ENCODE data around the gene SELENOP.

Gene SELENOP

DNA sequence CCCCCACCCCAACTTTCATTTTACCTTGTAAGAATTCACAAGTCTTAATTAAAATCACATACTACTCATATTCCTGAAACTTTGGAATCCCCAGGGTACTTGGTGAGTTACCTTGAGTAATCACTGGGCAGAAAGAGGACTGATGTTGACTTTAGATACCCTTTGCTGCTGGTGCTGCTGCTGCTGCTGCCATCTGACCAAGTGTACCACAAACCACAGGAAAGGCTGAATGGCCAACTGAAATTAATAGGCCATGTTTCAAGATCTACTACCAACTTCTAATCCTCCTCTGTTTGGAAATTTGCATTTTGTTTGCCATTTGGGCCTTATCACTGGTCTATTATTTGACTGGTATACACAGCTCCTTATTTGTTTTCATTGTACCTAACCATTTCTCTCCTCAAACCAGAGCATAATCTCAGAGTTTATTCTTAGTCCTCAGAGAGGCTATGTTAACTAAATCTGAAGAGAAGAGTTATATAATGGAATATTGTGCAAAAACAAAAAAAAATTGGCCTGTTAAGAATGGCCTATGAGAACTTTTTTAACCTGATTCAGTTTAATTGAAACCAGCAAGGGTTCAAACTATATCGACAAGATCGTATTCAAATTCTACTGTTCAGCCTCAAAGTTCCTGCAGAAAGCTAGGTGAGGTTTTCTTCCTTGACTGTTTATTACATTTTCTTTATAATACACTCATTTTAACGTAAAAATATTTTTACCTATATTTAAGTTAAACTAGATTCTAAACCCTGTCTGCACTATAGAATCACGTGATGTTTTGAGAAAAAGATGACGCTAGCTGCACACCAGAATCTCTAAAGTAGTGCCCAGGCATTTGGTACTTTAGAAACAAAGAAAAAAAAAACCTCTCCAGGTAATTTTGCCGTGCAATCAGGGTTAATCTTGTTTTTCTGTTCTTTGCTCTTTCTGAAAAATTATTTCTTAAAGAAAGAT is 13.1 kb downstream of the SELENOP start:
- DNase-seq, result no peak

DNA sequence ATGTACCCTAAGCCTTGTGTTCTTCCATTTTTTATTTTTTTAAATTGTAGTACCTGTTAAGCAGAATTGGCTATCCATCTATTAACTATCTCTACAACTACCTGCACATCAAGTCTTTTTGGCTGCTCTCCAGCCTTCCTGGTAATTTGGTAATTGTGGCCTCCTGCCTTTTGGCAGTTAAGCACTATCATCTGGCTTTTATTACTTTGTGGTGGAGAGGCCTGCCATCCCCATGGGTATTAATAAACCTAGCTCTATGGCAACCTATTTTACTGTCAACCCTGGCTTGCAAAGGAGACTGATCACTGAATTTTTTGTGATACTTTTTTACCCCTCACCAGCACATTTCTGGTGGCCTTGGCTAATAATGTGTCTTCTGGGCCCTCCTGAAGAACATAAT is 20.5 kb downstream of the SELENOP start:
- DNase-seq, result no peak

DNA sequence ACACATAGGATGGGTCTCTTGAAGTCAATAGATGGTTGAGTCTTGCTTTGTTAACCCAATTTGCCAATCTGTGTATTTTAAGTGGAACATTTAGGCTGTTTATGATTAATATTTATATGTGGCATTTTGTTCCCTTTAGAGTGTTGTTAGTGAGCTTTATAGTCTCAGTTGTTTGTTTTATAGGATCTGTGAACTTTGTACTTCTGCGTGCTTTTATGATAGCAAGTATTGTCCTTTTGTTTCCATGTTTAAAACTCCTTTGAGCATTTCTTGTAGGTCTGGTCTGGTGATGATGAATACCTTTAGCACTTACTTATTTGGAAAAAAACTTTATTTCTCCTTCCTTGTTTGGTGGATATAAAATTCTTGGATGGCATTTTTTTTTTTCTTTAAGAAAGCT is 23.8 kb downstream of the SELENOP start:
- DNase-seq, result no peak

DNA sequence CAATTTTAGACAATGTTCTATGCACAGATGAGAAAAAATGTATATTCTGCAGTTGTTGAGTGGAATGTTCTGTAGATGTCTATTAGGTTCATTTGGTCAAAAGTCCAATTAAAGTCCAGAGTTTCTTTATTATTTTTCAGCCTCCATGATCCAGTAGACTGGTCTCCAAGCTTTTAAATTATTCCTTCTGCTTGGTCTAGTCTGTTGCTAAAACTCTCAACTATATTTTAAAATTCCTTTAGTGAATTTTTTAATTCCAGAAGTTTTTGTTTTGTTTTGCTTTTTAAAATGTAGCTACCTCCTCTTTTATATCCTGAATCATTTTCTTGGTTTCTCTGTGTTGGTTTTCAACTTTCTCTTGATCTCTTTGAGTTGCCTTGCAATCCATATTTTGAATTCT is 24.6 kb downstream of the SELENOP start:
- no peak for DNase-seq

DNA sequence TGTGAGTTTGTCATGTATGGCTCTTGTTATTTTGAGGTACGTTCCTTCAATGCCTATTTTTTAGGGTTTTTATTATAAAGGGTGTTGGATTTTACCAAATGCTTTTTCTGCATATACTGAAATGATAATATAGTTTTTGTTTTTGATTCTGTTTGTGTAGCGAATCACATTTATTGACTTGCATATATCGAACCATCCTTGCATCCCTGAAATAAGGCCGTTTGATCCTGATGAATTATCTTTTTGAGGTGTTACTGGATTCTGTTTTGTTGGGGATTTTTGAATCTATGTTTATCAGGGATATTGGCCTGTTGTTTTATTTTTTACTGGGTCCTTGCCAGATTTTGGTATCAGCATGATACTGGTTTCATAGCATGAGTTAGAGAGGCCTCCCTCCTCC is 25.9 kb downstream of the SELENOP start:
- no peak for DNase-seq

DNA sequence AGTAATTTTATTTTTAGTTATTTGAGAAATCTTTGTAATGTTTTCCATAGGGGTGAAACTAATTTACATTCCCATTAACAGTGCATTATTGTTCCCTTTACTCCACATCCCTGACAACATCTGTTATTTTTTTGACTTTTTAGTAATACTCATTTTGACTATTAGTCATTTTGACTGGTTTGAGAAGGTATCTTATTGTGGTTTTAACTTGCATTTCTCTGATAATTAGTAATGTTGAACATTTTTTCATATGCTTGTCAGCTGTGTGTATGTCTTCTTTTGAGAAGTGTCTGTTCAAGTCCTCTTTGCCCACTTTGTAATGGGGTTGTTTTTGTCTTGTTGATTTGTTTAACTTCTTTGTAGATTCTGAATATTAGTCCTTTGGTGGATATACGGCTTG is 27.6 kb downstream of the SELENOP start:
- no peak for DNase-seq

DNA sequence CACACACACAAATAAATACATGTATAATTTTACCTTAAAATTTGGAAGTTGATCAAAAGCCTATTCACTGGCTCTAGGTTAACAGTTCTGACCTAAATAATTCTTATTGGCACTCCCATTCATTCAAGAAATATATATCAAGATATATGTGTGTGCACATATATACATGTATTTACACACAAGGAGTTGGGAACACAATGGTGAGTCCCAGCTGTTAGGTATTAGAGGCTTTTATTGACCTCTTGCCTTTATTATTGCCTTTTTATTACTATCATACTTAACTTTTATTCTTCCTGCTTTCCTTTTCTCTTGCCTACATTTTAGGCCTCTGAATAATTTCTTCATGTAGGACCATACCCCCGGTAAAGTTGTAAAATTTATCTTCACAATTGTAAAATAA is 30.1 kb downstream of the SELENOP start:
- no peak for DNase-seq

DNA sequence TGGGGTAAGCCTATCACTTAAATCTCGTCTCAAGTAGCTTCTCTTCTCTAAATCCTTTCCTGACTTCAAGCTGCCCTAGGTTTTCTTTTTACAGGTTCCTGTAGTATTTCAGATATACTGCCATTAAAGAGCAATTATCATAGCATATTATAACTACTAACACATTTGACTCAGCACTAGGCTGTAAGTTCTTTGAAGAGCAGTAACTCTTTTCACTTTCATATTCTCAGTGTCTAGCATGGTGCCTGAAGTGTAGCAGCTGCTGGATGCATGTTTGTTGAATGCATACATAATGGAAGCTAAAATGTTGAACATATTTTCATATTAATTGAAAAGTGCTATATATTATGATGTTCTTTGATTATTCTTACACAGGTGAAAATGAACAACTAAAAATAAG is 32.6 kb downstream of the SELENOP start:
- no peak for DNase-seq

DNA sequence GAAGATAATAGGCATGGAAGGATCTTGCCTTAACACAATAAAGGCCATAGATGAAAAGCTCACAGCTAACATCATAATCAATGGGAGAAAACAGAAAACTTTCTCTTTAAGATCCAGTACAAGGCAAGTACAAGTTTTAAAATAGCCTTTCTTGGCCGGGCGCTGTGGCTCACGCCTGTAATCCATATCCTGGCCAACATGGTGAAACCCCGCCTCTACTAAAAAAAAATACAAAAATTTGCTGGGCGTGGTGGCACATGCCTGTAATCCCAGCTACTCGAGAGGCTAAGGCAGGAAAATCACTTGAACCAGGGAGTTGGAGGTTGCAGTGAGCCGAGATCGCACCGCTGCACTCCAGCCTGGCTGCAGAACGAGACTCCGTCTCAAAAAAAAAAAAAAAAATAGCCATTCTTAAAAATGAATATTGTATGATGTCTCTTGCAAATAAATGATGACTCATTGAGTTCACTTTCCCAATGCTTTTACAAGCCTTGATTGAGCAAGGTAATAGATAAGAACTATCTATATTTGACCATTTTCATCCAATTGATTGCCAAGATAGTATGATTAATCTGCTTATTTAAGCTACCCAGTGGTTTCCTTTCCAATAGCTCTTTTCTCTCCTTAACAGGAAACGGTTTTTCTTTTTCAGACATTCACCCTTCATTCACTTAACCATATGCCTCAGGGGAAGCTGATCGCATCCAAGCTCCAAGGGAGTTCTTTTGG is 39.3 kb downstream of the SELENOP start:
- no peak for DNase-seq

DNA sequence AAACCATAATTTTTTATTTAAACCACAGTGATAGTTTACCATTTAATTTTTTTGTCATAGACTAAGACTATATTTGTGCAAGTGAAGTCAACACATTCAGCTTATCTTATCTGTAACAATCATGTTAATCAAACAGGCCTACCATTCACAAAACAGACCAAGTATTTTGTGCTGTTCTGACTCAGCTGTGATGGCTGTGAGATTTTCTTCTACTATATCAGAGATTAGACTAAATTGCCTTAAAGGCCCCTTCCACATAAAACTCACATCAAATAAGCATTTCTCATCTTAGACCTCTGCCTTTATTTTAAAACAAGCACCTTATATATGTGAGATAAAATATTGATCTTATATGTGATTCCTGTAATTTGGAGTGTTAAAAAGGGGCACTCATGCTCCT is 41.7 kb downstream of the SELENOP start:
- no peak for DNase-seq

DNA sequence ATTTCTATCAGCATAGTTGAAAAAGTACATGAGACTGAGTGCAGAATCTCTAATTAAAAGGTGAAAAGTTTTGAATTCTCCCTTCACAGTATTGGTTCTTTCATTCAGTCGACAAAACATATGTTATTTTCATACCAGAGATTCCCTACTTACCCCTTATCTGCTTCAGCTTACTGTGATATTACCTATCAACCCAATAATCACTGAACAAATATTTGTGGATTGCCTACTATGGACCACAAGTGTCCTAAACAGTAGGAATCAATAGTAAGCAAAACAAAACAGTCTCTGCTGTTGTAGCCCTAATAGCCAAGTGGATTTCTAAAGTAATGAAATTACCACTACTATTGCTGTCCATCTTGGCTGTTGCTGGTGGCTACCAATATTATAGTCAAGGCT is 43.6 kb downstream of the SELENOP start:
- no peak for DNase-seq

DNA sequence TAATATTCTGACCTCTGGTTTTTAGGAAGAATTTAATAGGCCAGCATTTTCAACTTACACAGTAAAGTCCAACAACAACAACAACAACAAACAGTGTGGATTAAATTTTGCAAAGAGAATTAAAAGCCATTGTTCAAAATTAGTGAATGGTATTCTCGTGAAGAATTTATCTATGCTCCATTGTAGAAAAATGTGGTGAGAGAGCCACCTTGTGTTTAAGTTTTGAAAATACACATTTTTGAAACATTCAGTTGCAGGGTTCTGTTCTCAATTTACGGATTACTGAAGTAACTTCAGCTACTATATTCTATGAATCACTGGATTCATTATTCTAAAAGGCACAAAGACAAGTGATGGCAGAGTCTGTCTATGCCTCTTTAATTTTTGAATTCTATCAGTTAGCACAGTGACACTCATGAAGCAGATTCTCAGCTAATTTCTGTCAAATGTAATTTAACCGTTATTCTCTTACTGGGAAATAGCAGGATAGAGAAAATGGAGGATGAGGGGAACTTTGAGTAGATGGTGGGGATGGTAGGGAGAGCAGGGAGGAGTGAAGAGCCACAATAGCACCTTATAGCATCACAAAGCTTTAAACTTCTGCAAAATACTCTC is 44.1 kb downstream of the SELENOP start:
- no peak for DNase-seq

DNA sequence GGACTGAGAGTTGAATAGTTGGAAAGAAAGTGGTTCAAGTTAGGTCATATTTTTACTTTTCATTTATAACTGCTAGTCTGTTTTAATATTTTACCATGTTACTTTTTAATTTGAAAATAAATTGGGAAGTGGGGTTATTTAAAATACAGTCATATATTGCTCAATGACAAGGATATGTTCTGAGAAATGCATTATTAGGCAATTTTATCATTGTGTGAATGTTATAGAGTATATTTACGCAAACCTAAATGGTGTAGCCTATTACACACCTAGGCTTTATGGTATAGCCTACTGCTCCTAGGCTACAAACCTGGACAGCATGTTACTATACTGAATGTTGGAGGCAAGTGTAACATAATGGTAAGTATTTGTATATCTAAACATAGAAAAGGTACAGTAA is 49.9 kb downstream of the SELENOP start:
- DNase-seq, result no peak

DNA sequence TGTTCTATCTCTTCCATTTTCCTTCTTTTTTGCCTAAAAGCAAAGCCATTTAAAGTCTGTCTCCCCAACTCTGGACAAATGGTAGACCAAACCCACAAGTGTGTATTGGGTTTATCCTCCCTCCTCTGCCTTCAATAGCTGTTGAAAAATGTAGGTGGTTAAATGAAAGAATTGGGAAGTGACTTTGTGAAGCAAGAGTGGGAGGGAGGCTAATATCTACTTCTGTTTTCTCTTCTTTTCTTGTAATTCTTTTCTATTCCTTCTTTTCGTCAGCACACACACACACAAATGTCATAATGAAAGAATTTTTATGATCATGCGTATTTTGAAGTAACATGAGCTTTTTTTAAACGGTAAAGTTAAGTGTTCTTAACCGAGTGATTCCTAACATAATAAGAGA is 51.3 kb downstream of the SELENOP start:
- DNase-seq, result no peak

DNA sequence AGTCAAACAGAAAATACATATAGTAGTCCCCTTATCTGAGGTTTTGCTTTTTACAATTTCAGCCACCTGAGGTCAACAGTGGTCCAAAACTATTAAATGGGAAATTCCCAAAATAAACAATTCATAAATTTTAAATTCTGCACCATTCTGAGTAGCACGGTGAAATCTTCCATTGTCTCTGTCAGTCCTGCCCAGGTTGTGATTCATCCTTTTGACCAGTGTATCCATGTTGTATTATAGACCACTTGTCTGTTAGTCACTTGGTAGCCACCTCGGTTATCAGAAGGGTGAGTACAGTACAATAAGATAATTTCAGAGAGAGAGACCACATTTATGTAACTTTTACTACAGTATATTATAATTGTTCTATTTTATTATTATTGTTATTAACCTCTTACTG is 52.2 kb downstream of the SELENOP start:
- DNase-seq, result no peak

DNA sequence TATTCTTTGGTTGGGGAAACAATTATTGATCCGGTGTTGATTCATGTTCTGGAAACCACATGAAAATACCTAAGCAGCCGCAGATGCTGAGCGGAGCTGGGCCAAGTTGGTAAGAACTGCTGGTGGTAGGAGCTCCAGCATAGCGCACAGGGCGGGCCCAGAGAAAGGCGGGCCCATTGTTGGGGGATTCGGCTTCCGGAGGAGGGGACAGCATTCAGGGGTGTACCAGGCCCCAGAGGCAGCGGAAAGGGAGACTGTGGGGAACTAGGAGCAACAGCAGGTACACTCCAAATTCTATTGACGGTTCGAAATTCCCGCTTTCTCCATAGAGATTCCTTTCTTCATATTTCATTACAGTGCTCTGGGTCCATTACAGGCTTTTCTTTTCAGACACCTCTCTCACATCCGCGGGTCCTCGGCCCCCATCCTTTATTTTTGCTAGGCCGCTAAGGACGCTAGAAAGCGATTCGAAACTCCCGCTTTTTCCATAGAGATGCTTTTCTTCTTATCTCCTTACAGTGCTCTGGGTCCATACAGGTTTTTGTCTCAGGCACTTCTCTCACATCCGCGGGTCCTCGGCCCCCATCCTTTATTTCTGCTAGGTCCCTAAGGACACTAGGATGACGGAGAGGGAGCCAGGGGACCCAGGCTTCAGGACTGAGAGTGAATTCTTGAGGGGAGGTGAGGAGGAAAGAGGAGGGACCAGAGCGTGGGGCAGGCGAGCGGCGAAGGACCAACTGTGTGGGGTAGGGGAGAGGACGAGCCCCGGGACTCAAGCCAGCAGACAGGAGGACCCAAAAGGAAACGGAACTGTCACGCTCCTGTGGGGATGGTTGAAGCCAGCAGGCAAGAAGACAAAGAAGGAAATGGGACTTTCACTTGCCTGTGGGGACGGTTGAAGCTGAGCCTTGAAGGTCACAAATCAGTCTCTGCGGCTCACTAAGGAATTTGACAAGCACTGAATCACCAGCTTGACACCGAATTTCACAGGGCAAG is 54.8 kb downstream of the SELENOP start, which contains the start of gene CCDC152:
Gene CCDC152, plus strand, starts transcription at position 213 of the 996 bp plus-strand sequence. CDS start 2,304 bp downstream, outside the sequence.
- DNase-seq, result peak; percentile 61

DNA sequence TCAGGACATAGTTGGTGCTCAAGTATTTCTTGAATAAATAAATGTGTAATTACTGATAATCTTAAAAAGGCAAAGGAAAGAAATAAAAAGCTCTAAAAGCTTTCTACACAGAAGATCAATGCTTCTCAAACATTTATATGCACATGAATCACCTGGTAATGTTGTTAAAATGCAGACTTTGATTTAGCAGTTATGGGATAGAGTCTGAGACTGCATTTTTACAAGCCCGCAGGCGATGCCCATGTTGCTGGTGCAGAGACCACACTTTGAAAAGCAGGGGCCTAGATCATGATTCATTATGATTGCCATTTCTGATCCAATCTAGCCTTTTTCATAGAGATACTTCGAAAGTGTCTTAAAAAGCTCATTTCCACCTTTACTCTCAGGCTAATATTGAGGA is 58.6 kb downstream of the SELENOP start:
- no peak for DNase-seq

DNA sequence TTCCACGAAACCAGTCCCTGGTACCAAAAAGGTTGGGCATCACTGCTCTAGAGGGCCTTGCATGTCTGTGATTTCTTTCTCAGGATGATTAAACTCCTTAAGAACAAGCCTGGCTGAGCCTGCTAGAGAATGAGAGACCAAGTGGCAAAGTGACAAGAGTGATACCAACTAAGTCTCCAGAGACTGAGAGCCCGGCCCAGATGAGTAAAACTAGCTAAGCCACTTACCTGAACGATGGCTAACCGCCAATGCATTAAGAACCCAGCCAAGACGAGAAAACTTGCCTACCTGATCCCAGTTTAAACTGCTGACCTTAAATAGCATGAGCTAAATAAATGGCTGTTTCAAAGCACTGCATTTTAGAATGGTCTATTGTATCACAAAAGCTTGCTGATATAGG is 60.6 kb downstream of the SELENOP start:
- DNase-seq, result no peak

DNA sequence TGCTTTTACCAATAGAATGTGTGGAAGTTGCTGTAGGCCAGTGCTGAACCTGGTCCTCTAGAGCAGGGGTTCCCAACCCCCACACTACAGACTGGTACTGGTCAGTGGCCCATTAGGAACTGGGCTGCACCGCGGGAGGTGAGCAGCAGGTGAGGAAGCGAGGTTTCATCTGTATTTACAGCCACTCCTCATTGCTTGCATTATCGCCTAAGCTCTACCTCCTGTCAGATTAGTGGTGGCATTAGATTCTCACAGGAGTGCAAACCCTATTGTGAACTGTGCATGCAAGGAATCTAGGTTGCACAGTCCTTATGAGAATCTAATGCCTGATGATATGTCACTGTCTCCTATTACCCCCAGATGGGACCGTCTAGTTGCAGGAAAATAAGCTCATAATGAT is 61.2 kb downstream of the SELENOP start:
- DNase-seq, result no peak
